GM23338 (cell line): Measurements from ENCODE around the gene RELN. TPM values are rescaled to one million over a fixed set of nuclear protein-coding genes. Genes with fewer than 3 reads are reported as not detected.

ENCODE experiments used
- ATAC-seq: fragments of 200-7000 bp; cut with Tn5 transposase; 3 replicates; pipeline ENCODE4 v1.9.1; 2020
- DNase-seq: peaks from one replicate; pipeline ENCODE4 v3.0.0-alpha.2; 2015; ENCODE audit warnings: low spot score
- H2AFZ ChIP-seq: fragments of 200-600 bp; sonication (generic); 2 replicates; pipeline ENCODE4 v1.8.0; 2016; ENCODE audit warnings: antibody characterized with exemption, mild to moderate bottlenecking, moderate library complexity
- H3F3A ChIP-seq: fragments of 200-600 bp; sonication (generic); replicated peaks from 2 replicates; pipeline ENCODE4 v1.8.0; 2017; ENCODE audit warnings: antibody characterized with exemption, mixed run types, low read depth
- H3K27ac ChIP-seq: fragments of 200-600 bp; sonication (generic); 2 replicates; pipeline ENCODE4 v1.6.1; 2016; ENCODE audit warnings: low read depth
- H3K27me3 ChIP-seq: fragments of 200-600 bp; sonication (generic); 2 replicates; pipeline ENCODE4 v1.8.0; 2016; ENCODE audit warnings: mild to moderate bottlenecking, mixed run types, moderate library complexity; ENCODE audit not compliant: insufficient read depth
- H3K36me3 ChIP-seq: fragments of 200-600 bp; sonication (generic); 2 replicates; pipeline ENCODE4 v1.8.0; 2016; ENCODE audit warnings: mild to moderate bottlenecking; ENCODE audit not compliant: insufficient read depth
- H3K4me1 ChIP-seq: fragments of 200-600 bp; sonication (generic); 2 replicates; pipeline ENCODE4 v1.8.0; 2016; ENCODE audit warnings: mild to moderate bottlenecking, moderate library complexity; ENCODE audit not compliant: insufficient read depth
- H3K4me2 ChIP-seq: fragments of 200-600 bp; sonication (generic); 2 replicates; pipeline ENCODE4 v1.7.1; 2017; ENCODE audit warnings: mixed run types
- H3K4me3 ChIP-seq: fragments of 200-600 bp; sonication (generic); 2 replicates; pipeline ENCODE4 v1.6.1; 2016; ENCODE audit warnings: mixed run types
- H3K79me2 ChIP-seq: fragments of 200-600 bp; sonication (generic); replicated peaks from 2 replicates; pipeline ENCODE4 v1.8.0; 2017; ENCODE audit warnings: mild to moderate bottlenecking; ENCODE audit not compliant: insufficient read depth
- H3K9me2 ChIP-seq: fragments of 200-600 bp; sonication (generic); 2 replicates; pipeline ENCODE4 v1.8.0; 2017; ENCODE audit not compliant: insufficient read depth
- H4K20me1 ChIP-seq: fragments of 200-600 bp; sonication (generic); replicated peaks from 2 replicates; pipeline ENCODE4 v1.8.0; 2017; ENCODE audit warnings: mild to moderate bottlenecking; ENCODE audit not compliant: insufficient read depth
- H3K27ac Mint-ChIP-seq: 2 replicates; pipeline ENCODE4 v1.8.0; 2020; ENCODE audit warnings: inconsistent platforms, mild to moderate bottlenecking, moderate library complexity, mixed read lengths
- H3K27me3 Mint-ChIP-seq: 3 replicates; pipeline ENCODE4 v1.8.0; 2022; ENCODE audit warnings: low read depth, mild to moderate bottlenecking, moderate library complexity, mixed read lengths, inconsistent platforms; ENCODE audit not compliant: insufficient read depth, poor library complexity
- H3K36me3 Mint-ChIP-seq: 3 replicates; pipeline ENCODE4 v1.8.0; 2021; ENCODE audit warnings: low read depth, mild to moderate bottlenecking, inconsistent platforms, moderate library complexity, mixed read lengths
- H3K4me1 Mint-ChIP-seq: 3 replicates; pipeline ENCODE4 v1.8.0; 2020; ENCODE audit warnings: mild to moderate bottlenecking, inconsistent platforms, mixed read lengths
- H3K4me3 Mint-ChIP-seq: 3 replicates; pipeline ENCODE4 v1.8.0; 2021; ENCODE audit warnings: moderate library complexity, mild to moderate bottlenecking, inconsistent platforms, mixed read lengths
- H3K9me3 Mint-ChIP-seq: 3 replicates; pipeline ENCODE4 v1.8.0; 2020; ENCODE audit warnings: moderate library complexity, mild to moderate bottlenecking, inconsistent platforms, mixed read lengths
- CREB1 ChIP-seq: fragments of 250-450 bp; sonication (Bioruptor Pico); IDR thresholded peaks from 2 replicates; pipeline ENCODE4 v1.5.0; 2020; ENCODE audit warnings: low read depth, mild to moderate bottlenecking, moderate library complexity
- CTCF ChIP-seq, 2 experiments: fragments of 200-600 bp in 1 of 2; sonication (generic) in 1 of 2; conservative IDR thresholded peaks; 2 replicates each; pipeline versions ENCODE4 v1.5.1 to v1.6.1; 2016 to 2017; ENCODE audit warnings: antibody characterized with exemption in 2 of 2, low read depth in 2 of 2, mild to moderate bottlenecking in 2 of 2, moderate library complexity in 1 of 2
- ETS1 ChIP-seq: IDR thresholded peaks from 2 replicates; pipeline ENCODE4 v1.6.1; 2016; ENCODE audit warnings: antibody characterized with exemption
- EZH2 ChIP-seq: fragments of 200-600 bp; sonication (generic); IDR thresholded peaks from one replicate; pipeline ENCODE4 v1.8.0; 2017; ENCODE audit warnings: antibody characterized with exemption, mild to moderate bottlenecking, low read depth; ENCODE audit not compliant: unreplicated experiment
- EZH2phosphoT487 ChIP-seq: fragments of 200-600 bp; sonication (generic); IDR thresholded peaks from one replicate; pipeline ENCODE4 v1.8.1; 2018; ENCODE audit warnings: antibody characterized with exemption; ENCODE audit not compliant: unreplicated experiment
- JUNB ChIP-seq: IDR thresholded peaks from one replicate; pipeline ENCODE4 v1.6.1; 2016; ENCODE audit warnings: antibody characterized with exemption; ENCODE audit not compliant: unreplicated experiment
- NANOG ChIP-seq: IDR thresholded peaks from 2 replicates; pipeline ENCODE4 v1.6.1; 2016; ENCODE audit warnings: antibody characterized with exemption, borderline replicate concordance
- POLR2AphosphoS5 ChIP-seq: IDR thresholded peaks from 2 replicates; pipeline ENCODE4 v1.6.1; 2016; ENCODE audit warnings: antibody characterized with exemption, low read depth
- REST ChIP-seq: IDR thresholded peaks from one replicate; pipeline ENCODE4 v1.6.1; 2018; ENCODE audit warnings: antibody characterized with exemption; ENCODE audit not compliant: unreplicated experiment
- STAT1 ChIP-seq: IDR thresholded peaks from one replicate; pipeline ENCODE4 v1.6.1; 2016; ENCODE audit warnings: antibody characterized with exemption; ENCODE audit not compliant: unreplicated experiment
- ZNF114 ChIP-seq: fragments of 250-450 bp; sonication (Bioruptor Pico); IDR thresholded peaks from 2 replicates; pipeline ENCODE4 v1.5.0; 2020; ENCODE audit warnings: mild to moderate bottlenecking, moderate library complexity
- ZNF331 ChIP-seq: fragments of 250-450 bp; sonication (Bioruptor Pico); IDR thresholded peaks from 2 replicates; pipeline ENCODE4 v1.5.0; 2020; ENCODE audit warnings: low read depth, mild to moderate bottlenecking, moderate library complexity
- ZNF462 ChIP-seq: fragments of 250-450 bp; sonication (Bioruptor Pico); IDR thresholded peaks from 2 replicates; pipeline ENCODE4 v1.5.0; 2020; ENCODE audit warnings: mild to moderate bottlenecking, moderate library complexity
- polyA plus RNA-seq: library from polyadenylated mRNA; unstranded; fragments of >200 nt; fragmentation: Nextera tagmentation; extraction: Ambion mirVana; gene quantifications from 2 replicates; pipeline ENCODE4 v1.2.1, GENCODE V29; 2016
- total RNA-seq: library from RNA; depleted of rRNA; stranded (reverse); fragments of >200 nt; shearing (Covaris generic); gene quantifications from 2 replicates; pipeline ENCODE4 v1.2.3, GENCODE V29; 2014

Gene RELN
- total and polyA plus RNA-seq, 2 experiments from 2014 or later = 0.10 to 0.76 TPM

GRCh38 chr7:103983201-103983977 lies 6.1 kb downstream of the RELN start:
- Mint-ChIP-seq H3K9me3 (no peaks in the 10 kb centered on the region), H3K27me3 (peaks cover 16% of the 10 kb centered on the region)

More at GRCh38 chr7:103983201-103983977, 6.1 kb downstream of the RELN start:
- no peak overlapping the region for H2AFZ ChIP-seq
- H3K27ac ChIP-seq = no peak overlapping the region
- 0 out of 2 replicates have a peak, but pooled peaks cover 3% of the 10 kb centered on the region for H3K4me1 ChIP-seq
- no peaks in the 10 kb centered on the region for H3K79me2 ChIP-seq
- Mint-ChIP-seq H3K4me3 (no peak overlapping the region), H3K27ac (no peak overlapping the region), H3K4me1 (no peaks in the 10 kb centered on the region; the same call in 2 of the 3 replicates), H3K36me3 (no peaks in the 10 kb centered on the region)
- H3K36me3 ChIP-seq = no peaks in the 10 kb centered on the region
- no peak overlapping the region for H3K4me3 ChIP-seq
- H4K20me1 ChIP-seq = no peaks in the 10 kb centered on the region
- H3K9me2 ChIP-seq = no peaks in the 10 kb centered on the region
- H3K27me3 ChIP-seq = peaks cover 31% of the 10 kb centered on the region
- TF ChIP-seq EZH2 (no peak), ETS1 (no peak), ZNF114 (CRISPR knock-in tag) (no peak), JUNB (no peak), CREB1 (CRISPR knock-in tag) (no peak), NANOG (no peak), STAT1 (no peak), ZNF331 (CRISPR knock-in tag) (no peak), ZNF462 (CRISPR knock-in tag) (no peak), POLR2AphosphoS5 (no peak), CTCF (conservative IDR thresholded peaks at IDR 0.05; ENCODE audit: low read depth in 2 of 2) (no peak), REST (no peak), EZH2phosphoT487 (no peak)
- no peak overlapping the region for H3K4me2 ChIP-seq
- no peak for DNase-seq
- no peak for ATAC-seq
- no peaks in the 10 kb centered on the region for H3F3A ChIP-seq
